NB4 (cell line): Measurements from ENCODE around the gene EID3.

ENCODE experiments used
- DNase-seq: peaks from one replicate; pipeline ENCODE4 v3.0.0; 2010; ENCODE audit warnings: low read depth
- H3K4me3 ChIP-seq: one replicate; pipeline ENCODE4 v1.5.1; 2011; ENCODE audit warnings: mild to moderate bottlenecking, low read depth, low read length, moderate library complexity
- CTCF ChIP-seq: IDR thresholded peaks from one replicate; pipeline ENCODE4 v1.5.1; 2012; ENCODE audit warnings: low read depth, low read length
- MAX ChIP-seq: IDR thresholded peaks from 2 replicates; pipeline ENCODE4 v1.6.1; 2011; ENCODE audit warnings: low read depth, low read length
- MYC ChIP-seq: IDR thresholded peaks from 2 replicates; pipeline ENCODE4 v1.6.1; 2011; ENCODE audit warnings: low read depth, low read length
- POLR2A ChIP-seq: IDR thresholded peaks from 2 replicates; pipeline ENCODE4 v1.6.1; 2011; ENCODE audit warnings: mild to moderate bottlenecking; ENCODE audit not compliant: insufficient read length; ENCODE audit errors: extremely low read depth

Gene EID3

GRCh38 chr12:104334581-104334980 is 31.0 kb downstream of the EID3 start:
- no peak for DNase-seq
- no peak for TF ChIP-seq MYC
- no peak for TF ChIP-seq POLR2A
- no peak for TF ChIP-seq CTCF
- TF ChIP-seq MAX = no peak
- H3K4me3 ChIP-seq = no peak overlapping the region

- DNase-seq = no peak
- no peak for TF ChIP-seq MAX
- TF ChIP-seq CTCF = no peak
- TF ChIP-seq MYC = no peak
- TF ChIP-seq POLR2A = no peak
- no peak overlapping the region for H3K4me3 ChIP-seq
Observed at GRCh38 chr12:104336115-104336514, 32.6 kb downstream of the EID3 start.

- no peak for DNase-seq
- no peak overlapping the region for H3K4me3 ChIP-seq
- TF ChIP-seq CTCF (no peak), MYC (no peak), MAX (no peak), POLR2A (no peak)
Observed at GRCh38 chr12:104337030-104337558, 33.6 kb downstream of the EID3 start.

GRCh38 chr12:104339663-104340062 is 36.1 kb downstream of the EID3 start:
- no peak for DNase-seq
- H3K4me3 ChIP-seq = no peak overlapping the region
- TF ChIP-seq MAX = no peak
- TF ChIP-seq POLR2A = no peak
- TF ChIP-seq CTCF = no peak
- TF ChIP-seq MYC = no peak

GRCh38 chr12:104340177-104340576 is 36.6 kb downstream of the EID3 start:
- no peak for DNase-seq
- no peak for TF ChIP-seq CTCF
- TF ChIP-seq MYC = no peak
- TF ChIP-seq MAX = no peak
- H3K4me3 ChIP-seq = no peak overlapping the region
